Measurements from ENCODE around the gene SLC23A3. TPM values are rescaled to one million over a fixed set of nuclear protein-coding genes. Genes with fewer than 3 reads are reported as not detected.

Gene SLC23A3
- total RNA-seq, 2 experiments from 2014 or later: 2.3 TPM

DNA sequence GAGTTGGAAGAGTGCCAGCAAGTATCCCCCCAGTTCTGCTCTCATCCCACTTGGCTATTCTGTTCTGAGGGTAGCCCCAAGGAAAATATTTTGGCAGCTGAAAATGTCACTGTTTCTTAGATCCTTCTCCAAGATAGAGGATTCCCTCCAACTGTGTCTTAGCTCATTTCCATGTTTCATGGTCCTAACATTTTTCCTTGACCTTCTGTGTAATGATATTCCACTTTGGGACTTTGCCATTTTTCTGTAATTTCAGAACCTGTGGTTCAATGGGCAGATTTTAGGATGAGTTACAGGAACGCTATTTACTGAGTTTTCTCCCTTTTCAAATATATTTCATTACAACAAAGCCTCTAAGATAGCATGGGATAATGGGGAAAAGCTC is 44.0 kb downstream of the SLC23A3 start:
- H3K9me3 Mint-ChIP-seq: no peaks in the 10 kb centered on the region
- CTCF ChIA-PET: interaction anchor here (1.1 to 1.4 kb wide), 2 partner anchors 68 to 96 kb away, joined by 3 to 4 read pairs; no protein-coding TSS in a partner anchor
- POLR2A ChIA-PET: no interaction called here
- H3K36me3 Mint-ChIP-seq (ENCODE audit: low read depth): no peaks in the 10 kb centered on the region
- no peak overlapping the region for H3K4me3 Mint-ChIP-seq
- peaks cover 11% of the 10 kb centered on the region for H3K4me1 Mint-ChIP-seq
- no peaks in the 10 kb centered on the region for H3K27me3 Mint-ChIP-seq
- no peak for DNase-seq
- no peak overlapping the region for H3K27ac Mint-ChIP-seq

GRCh38 chr2:219125225-219125885 is 44.5 kb downstream of the SLC23A3 start:
- no peaks in the 10 kb centered on the region for H3K27me3 Mint-ChIP-seq
- no peak for DNase-seq
- H3K4me1 Mint-ChIP-seq: peaks cover 11% of the 10 kb centered on the region
- H3K9me3 Mint-ChIP-seq: no peaks in the 10 kb centered on the region
- H3K36me3 Mint-ChIP-seq (ENCODE audit: low read depth): no peaks in the 10 kb centered on the region
- H3K27ac Mint-ChIP-seq: no peak overlapping the region
- CTCF ChIA-PET: interaction anchor here (0.8 to 10.8 kb wide), 4 partner anchors 28 to 95 kb away, joined by 3 to 115 read pairs (median 4); partner anchors contain the start of gene IHH
- no peak overlapping the region for H3K4me3 Mint-ChIP-seq
- POLR2A ChIA-PET: no interaction called here

- DNase-seq: no peak
- H3K27me3 Mint-ChIP-seq: no peaks in the 10 kb centered on the region
- no peak overlapping the region for H3K27ac Mint-ChIP-seq
- H3K4me3 Mint-ChIP-seq: no peak overlapping the region
- CTCF ChIA-PET: interaction anchor here (0.8 to 10.8 kb wide), 3 partner anchors 28 to 95 kb away, joined by 3 to 115 read pairs (median 3); partner anchors contain the start of gene IHH
- no peaks in the 10 kb centered on the region for H3K36me3 Mint-ChIP-seq (ENCODE audit: low read depth)
- H3K4me1 Mint-ChIP-seq: peaks cover 11% of the 10 kb centered on the region
- H3K9me3 Mint-ChIP-seq: no peaks in the 10 kb centered on the region
- POLR2A ChIA-PET: no interaction called here
These were observed 45.3 kb downstream of the SLC23A3 start for GRCh38 chr2:219124381-219125110.

DNA sequence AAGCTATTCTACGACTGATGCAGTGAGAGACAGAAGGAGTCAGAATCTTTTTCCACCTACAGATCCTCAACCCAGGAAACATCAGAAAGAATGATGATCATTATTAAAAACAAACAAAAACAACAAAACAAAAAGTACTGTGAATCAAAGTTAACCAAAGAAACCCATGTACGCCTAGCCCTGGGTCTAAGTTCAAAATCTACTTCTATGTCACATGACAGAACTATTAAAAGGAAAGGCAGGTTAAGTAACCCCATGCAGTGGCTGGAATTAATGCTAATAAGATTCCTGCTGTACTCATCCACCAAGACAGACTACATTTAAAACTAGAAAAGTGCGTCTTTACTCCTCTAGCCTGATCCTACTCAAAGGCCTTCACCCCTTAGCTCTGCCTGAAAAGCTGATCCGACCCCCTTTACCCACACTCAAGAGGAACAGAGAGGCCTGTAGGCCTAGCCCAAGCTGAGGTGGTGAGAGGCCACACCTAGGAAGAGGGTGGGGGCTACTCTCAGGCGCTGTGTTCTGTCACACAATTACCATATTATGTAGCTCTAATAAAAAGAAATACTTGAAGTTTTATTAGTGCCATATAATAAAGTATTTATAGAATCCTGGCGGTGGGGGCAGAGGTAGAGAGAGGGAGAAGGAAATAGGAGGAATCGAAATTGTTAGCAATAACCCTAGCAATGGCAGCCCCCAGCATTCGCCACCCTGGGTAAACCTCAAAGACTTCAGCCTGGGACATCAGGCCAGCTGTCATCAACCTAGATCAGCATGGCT is 46.3 kb downstream of the SLC23A3 start:
- ChIA-PET CTCF (interaction anchor here (1.1 to 10.8 kb wide), 5 partner anchors 24 to 144 kb away, joined by 3 to 115 read pairs (median 3); partner anchors contain the start of gene IHH), POLR2A (no interaction called here)
- Mint-ChIP-seq H3K9me3 (no peaks in the 10 kb centered on the region), H3K36me3 (ENCODE audit: low read depth) (no peaks in the 10 kb centered on the region), H3K4me1 (peaks cover 11% of the 10 kb centered on the region), H3K27ac (no peak overlapping the region), H3K27me3 (no peaks in the 10 kb centered on the region), H3K4me3 (no peak overlapping the region)
- DNase-seq: no peak

DNA sequence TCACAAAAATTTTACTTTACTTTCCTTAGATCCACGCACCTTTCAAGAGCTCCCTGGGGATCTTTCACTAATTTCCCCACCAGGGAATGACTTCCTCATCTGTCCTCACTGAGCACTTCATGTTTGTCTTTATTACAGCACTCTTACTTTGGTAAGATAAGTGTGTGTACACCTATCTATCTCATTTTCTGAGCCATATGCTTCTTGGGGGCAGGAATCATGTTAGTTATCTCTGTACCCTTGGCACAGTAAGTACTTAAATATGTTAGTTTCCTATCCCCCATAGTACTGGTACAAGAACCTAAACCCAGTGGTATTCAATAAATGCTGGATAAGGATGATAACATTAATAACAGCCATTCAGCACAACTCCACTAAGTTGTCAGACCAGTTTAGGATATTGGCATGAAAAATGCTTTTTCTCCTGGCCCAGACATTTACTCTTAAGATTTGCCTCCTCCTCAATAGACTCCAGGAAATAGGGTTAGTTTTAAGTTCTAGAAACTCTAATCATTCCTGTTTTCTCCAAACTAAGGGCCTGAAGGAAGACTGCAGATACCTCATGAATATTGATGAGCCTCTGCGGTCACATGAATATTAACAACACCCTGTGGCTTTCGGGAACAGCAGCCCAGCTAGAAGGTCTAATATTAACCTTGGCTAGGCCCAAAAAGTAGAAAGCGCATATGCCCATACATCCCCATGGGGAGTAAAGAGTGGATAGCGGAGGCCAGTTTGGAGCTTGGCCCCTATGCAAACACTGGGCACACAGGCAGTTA is 47.4 kb downstream of the SLC23A3 start:
- H3K9me3 Mint-ChIP-seq: no peaks in the 10 kb centered on the region
- ChIA-PET POLR2A (no interaction called here), CTCF (interaction anchor here (0.8 to 10.8 kb wide), 10 partner anchors 19 to 275 kb away, joined by 3 to 115 read pairs (median 4); partner anchors contain the start of gene IHH)
- no peak overlapping the region for H3K27ac Mint-ChIP-seq
- no peaks in the 10 kb centered on the region for H3K27me3 Mint-ChIP-seq
- H3K4me1 Mint-ChIP-seq: peaks cover 11% of the 10 kb centered on the region
- H3K36me3 Mint-ChIP-seq (ENCODE audit: low read depth): no peaks in the 10 kb centered on the region
- H3K4me3 Mint-ChIP-seq: no peak overlapping the region
- DNase-seq: no peak

DNA sequence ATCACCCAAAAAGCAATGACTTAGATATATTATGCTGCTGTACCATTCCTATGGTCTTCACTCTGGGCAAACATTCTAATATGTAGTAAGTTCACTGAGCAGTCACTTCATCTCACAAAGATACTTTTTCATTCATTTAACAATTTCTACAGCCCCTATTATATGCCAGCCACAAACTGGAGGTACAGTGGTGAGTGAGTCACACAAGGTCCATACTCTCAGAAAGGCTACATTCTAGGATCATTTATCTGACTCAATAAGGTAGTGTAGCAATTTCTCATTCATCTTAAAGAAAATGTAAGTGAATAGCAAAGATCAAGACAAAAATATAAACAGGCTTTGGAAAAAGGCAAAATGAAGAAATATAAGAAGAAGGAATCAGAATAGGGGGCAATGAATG is 49.7 kb downstream of the SLC23A3 start:
- no peaks in the 10 kb centered on the region for H3K27me3 Mint-ChIP-seq
- H3K9me3 Mint-ChIP-seq: no peaks in the 10 kb centered on the region
- H3K36me3 Mint-ChIP-seq (ENCODE audit: low read depth): no peaks in the 10 kb centered on the region
- ChIA-PET POLR2A (no interaction called here), CTCF (interaction anchor here (0.6 to 10.8 kb wide), 29 partner anchors 8 to 471 kb away, joined by 3 to 115 read pairs (median 4); partner anchors contain the start of gene IHH)
- no peak overlapping the region for H3K27ac Mint-ChIP-seq
- H3K4me1 Mint-ChIP-seq: peaks cover 11% of the 10 kb centered on the region
- no peak for DNase-seq
- H3K4me3 Mint-ChIP-seq: no peak overlapping the region

DNA sequence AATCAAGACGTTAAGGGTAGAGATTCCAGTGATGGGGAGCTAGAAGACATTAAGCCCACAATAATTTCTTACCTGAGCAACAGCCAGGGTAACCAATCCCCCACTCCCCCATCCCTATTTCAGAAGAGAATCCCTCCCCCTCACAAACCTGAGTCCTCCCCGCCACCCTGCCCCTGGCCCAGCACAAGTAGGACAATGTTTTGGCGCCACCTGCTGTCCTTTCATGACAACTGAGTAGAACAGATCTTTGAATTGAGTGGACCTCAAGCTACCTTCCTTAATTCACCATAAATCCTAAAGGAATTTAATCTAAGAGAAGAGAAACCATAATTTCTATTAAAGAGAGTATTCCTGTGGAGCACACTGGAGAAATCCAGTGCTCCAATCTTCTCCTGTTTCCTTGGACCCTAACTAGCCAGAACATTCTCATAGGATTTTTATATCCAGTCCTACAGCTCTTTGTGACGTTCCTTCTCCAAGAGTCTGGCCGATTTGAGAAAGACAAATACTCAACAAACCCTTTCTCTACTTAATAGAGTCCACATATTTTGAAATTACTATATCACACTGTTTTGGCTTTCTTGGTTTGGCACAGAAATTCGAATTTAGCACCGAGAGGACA is 50.3 kb downstream of the SLC23A3 start:
- H3K27me3 Mint-ChIP-seq: no peaks in the 10 kb centered on the region
- ChIA-PET POLR2A (no interaction called here), CTCF (interaction anchor here (0.6 to 10.8 kb wide), 29 partner anchors 8 to 471 kb away, joined by 3 to 115 read pairs (median 4); partner anchors contain the start of gene IHH)
- no peaks in the 10 kb centered on the region for H3K36me3 Mint-ChIP-seq (ENCODE audit: low read depth)
- no peak overlapping the region for H3K27ac Mint-ChIP-seq
- H3K4me1 Mint-ChIP-seq: peaks cover 10% of the 10 kb centered on the region
- H3K9me3 Mint-ChIP-seq: no peaks in the 10 kb centered on the region
- DNase-seq: peak; percentile 63
- no peak overlapping the region for H3K4me3 Mint-ChIP-seq

DNA sequence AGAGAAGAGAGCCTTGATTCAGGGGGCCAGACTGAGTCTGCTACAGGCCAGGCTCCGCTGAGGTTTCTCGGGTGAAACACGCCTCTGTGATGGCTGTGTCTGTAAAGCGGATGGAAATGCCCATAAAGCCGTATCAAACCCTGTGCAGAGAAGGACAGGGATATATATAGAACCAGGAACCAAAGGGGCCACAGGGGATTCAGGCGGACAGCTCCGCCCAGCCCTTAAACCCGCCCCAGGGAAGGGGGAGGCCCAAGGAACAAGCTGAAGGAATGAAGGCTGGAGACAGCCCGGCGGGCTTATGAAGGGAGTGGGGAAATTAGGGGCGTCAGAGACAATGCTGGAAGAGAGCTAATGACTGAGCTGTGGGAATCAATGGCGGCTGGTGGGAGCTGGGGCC is 51.3 kb downstream of the SLC23A3 start:
- H3K4me1 Mint-ChIP-seq: peaks cover 3% of the 10 kb centered on the region
- H3K9me3 Mint-ChIP-seq: no peaks in the 10 kb centered on the region
- ChIA-PET POLR2A (no interaction called here), CTCF (interaction anchor here (1.3 to 10.8 kb wide), 8 partner anchors 15 to 138 kb away, joined by 3 to 115 read pairs (median 12); partner anchors contain the start of gene IHH)
- DNase-seq: no peak
- no peak overlapping the region for H3K4me3 Mint-ChIP-seq
- H3K36me3 Mint-ChIP-seq (ENCODE audit: low read depth): no peaks in the 10 kb centered on the region
- H3K27me3 Mint-ChIP-seq: no peaks in the 10 kb centered on the region
- no peak overlapping the region for H3K27ac Mint-ChIP-seq

DNA sequence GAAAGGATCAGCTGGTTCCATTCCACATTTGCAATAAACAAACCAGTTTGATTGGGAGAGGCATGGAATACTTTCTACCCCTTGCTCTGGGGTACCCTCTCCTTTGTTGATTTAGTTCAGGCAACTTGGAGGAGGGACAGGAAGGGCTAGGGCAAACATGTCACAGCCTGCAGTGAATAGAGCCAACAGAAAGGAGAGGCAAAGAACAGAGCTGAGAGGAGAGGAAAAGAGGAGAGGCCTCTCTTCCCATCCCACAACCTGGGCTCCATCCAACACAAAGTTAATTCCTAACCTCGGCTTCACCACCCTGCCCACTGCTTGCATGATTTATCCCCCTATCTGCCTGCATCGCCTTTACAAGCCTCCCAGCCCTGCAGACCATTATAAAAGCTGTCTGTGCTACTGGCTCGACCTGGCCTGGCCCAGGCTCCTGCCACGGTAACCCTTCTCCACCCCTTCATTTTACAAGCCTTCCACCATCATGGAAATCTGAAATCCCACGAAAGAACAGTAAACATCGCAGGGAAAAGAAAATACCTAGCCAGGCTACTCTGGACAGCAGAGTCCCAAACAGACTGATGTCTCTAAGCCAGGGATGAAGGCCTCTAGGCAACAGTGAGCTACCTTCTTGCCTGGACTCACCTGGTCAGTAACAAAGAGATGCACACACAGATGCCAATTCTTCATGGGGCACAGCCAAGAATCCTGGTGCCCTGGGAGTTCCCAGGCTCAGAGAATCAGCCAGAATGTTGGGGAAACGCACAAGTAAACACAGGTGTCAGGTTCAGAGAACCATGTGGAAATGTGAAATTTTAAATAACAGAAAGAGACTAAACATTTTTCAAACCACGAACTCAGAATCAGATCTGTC is 52.8 kb downstream of the SLC23A3 start:
- H3K4me1 Mint-ChIP-seq: peaks cover 4% of the 10 kb centered on the region
- no peak overlapping the region for H3K27ac Mint-ChIP-seq
- CTCF ChIA-PET: interaction anchor here (1.3 to 10.8 kb wide), 6 partner anchors 13 to 87 kb away, joined by 3 to 115 read pairs (median 14); partner anchors contain the start of gene IHH
- H3K27me3 Mint-ChIP-seq: no peaks in the 10 kb centered on the region
- no peak for DNase-seq
- no peaks in the 10 kb centered on the region for H3K36me3 Mint-ChIP-seq (ENCODE audit: low read depth)
- POLR2A ChIA-PET: interaction anchor here (0.8 kb wide), 1 partner anchor 11 kb away, joined by 3 read pairs; no protein-coding TSS in a partner anchor
- no peaks in the 10 kb centered on the region for H3K9me3 Mint-ChIP-seq
- no peak overlapping the region for H3K4me3 Mint-ChIP-seq

- Mint-ChIP-seq H3K27ac (no peak overlapping the region), H3K9me3 (no peaks in the 10 kb centered on the region), H3K4me3 (no peak overlapping the region), H3K36me3 (ENCODE audit: low read depth) (no peaks in the 10 kb centered on the region), H3K27me3 (no peaks in the 10 kb centered on the region), H3K4me1 (peaks cover 4% of the 10 kb centered on the region)
- no peak for DNase-seq
- CTCF ChIA-PET: interaction anchor here (0.7 to 1.6 kb wide), 5 partner anchors 9 to 55 kb away, joined by 3 to 5 read pairs (median 4); no protein-coding TSS in a partner anchor
- POLR2A ChIA-PET: no interaction called here
These were observed 57.0 kb downstream of the SLC23A3 start for GRCh38 chr2:219112651-219113338.

DNA sequence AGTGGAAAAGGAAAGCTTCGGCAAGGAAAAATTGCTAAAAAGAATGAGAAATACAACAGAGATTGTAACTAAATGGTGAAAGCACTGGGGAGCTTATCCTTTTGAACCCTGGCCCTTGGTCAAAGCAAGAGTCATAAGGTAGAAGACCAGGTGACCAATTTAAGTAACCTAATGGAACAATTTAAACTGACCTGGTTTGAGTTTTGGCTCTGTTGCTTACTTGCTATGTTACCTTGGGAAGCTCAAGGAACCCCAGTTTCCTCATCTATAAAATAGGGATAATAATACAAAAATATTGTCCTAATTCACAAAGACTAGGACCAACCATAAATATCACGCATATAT is 57.8 kb downstream of the SLC23A3 start:
- Mint-ChIP-seq H3K4me1 (peaks cover 4% of the 10 kb centered on the region), H3K4me3 (no peak overlapping the region), H3K9me3 (no peaks in the 10 kb centered on the region), H3K27ac (no peak overlapping the region), H3K36me3 (ENCODE audit: low read depth) (no peaks in the 10 kb centered on the region), H3K27me3 (no peaks in the 10 kb centered on the region)
- CTCF ChIA-PET: interaction anchor here (0.8 to 1.4 kb wide), 4 partner anchors 8 to 54 kb away, joined by 3 to 5 read pairs (median 4); no protein-coding TSS in a partner anchor
- DNase-seq: no peak
- POLR2A ChIA-PET: interaction anchor here (1.0 kb wide), 1 partner anchor 9 kb away, joined by 4 read pairs; no protein-coding TSS in a partner anchor
